Kidney (tissue), 14 donors: ENCODE measurements around the gene MBD3L4. TPM values are rescaled to one million over a fixed set of nuclear protein-coding genes. Genes with fewer than 3 reads are reported as not detected.

Experiments
- DNase-seq, 5 donors: peaks; one replicate each; pipeline ENCODE4 v3.0.0-alpha.2; 2013 to 2020
- FAIRE-seq: peaks from 2 replicates; lab custom pipeline; 2012; peaks lifted over from hg19 to GRCh38; lab: Jason Lieb, UNC
- H3K27ac ChIP-seq, 2 donors: one replicate each; pipeline ENCODE4 v1.7.0; 2013; ENCODE audit warnings: low read depth in 2 of 2, low read length in 2 of 2, inconsistent platforms in 1 of 2
- H3K27me3 ChIP-seq: one replicate; pipeline ENCODE4 v1.7.1; 2013; ENCODE audit warnings: low read length, inconsistent platforms; ENCODE audit not compliant: control insufficient read depth, insufficient read depth
- H3K36me3 ChIP-seq, 3 donors: one replicate each; pipeline versions ENCODE4 v1.7.0 to v1.7.1; 2013; ENCODE audit warnings: low read length in 3 of 3, control low read depth in 1 of 3, inconsistent platforms in 1 of 3; ENCODE audit not compliant: insufficient read depth in 3 of 3, control insufficient read depth in 2 of 3
- H3K4me1 ChIP-seq, 3 donors: one replicate each; pipeline versions ENCODE4 v1.7.0 to v1.7.1; 2013; ENCODE audit warnings: low read length in 3 of 3, inconsistent platforms in 1 of 3, low read depth in 1 of 3; ENCODE audit not compliant: control insufficient read depth in 2 of 3, insufficient read depth in 2 of 3
- H3K4me3 ChIP-seq, 3 donors: one replicate each; pipeline versions ENCODE4 v1.7.0 to v1.8.1; 2013; ENCODE audit warnings: low read length in 3 of 3, control low read depth in 1 of 3, inconsistent platforms in 1 of 3
- H3K9ac ChIP-seq, 3 donors: one replicate each; pipeline versions ENCODE4 v1.7.0 to v1.7.1; 2013; ENCODE audit warnings: low read length in 3 of 3, control low read depth in 1 of 3, inconsistent platforms in 1 of 3
- H3K9me3 ChIP-seq, 3 donors: one replicate each; pipeline versions ENCODE4 v1.7.0 to v1.7.1; 2013; ENCODE audit warnings: low read length in 3 of 3, control low read depth in 1 of 3, inconsistent platforms in 1 of 3; ENCODE audit not compliant: control insufficient read depth in 2 of 3, insufficient read depth in 1 of 3
- CTCF ChIP-seq: IDR thresholded peaks from 3 replicates; pipeline ENCODE4 v1.5.1; 2012; ENCODE audit warnings: mild to moderate bottlenecking, moderate library complexity, borderline replicate concordance; ENCODE audit not compliant: insufficient read depth; ENCODE audit errors: extremely low read depth
- intact Hi-C: fragments of 100-400 bp; cut with DNase I; formaldehyde crosslinking; loops from one replicate; pipeline ENCODE4 v1.11.1; 2022
- polyA plus RNA-seq: library from polyadenylated mRNA; stranded (reverse); fragments of 350-450 nt; fragmentation: Illumina TruSeq; extraction: RNeasy Lipid Tissue Mini Kit (QIAGEN cat#74804); gene quantifications from one replicate; pipeline ENCODE4 v1.2.3, GENCODE V29; 2014; ENCODE audit warnings: low read depth, low replicate concordance; ENCODE audit not compliant: insufficient read depth
- total RNA-seq: library from RNA; stranded (reverse); fragmentation: NEBNext Ultra II Directional; extraction: Animal tissue kit (Norgen Biotek cat#: 25700); gene quantifications from one replicate; pipeline ENCODE4 v1.2.1, GENCODE V29; 2021
- donor health status: control.
- donor health status: control.
- donor health status: control.
- donor health status: control.
- donor health status: control.
- donor health status: DM: yes; HTN: yes; CAD: no.
- donor health status: Normal renal cell carcinoma (clear cell type).

The MBD3L4 gene
- total and polyA plus RNA-seq, 2 donors from 2014 or later: not detected

GRCh38 chr19:7069904-7070226 lies 29.9 kb upstream of the MBD3L4 start:
- Histone ChIP-seq H3K27me3 (no peaks in the 10 kb centered on the region), H3K4me1 (peaks cover 0 to 6% (median 0%) of the 10 kb centered on the region in 3 donors), H3K9ac (peak overlapping the region; percentile 68 to 96 (median 80)), H3K4me3 (peak overlapping the region; percentile 81 to 95 (median 95)), H3K36me3 (peaks cover 2 to 13% (median 9%) of the 10 kb centered on the region in 3 donors), H3K27ac (peak overlapping the region; percentile 67 to 86), H3K9me3 (no peaks in the 10 kb centered on the region)
- TF ChIP-seq CTCF: no peak
- DNase-seq: no peak
- FAIRE-seq: no peak
- intact Hi-C loops: no loop called here

GRCh38 chr19:7069042-7069903 lies 29.3 kb upstream of the MBD3L4 start, which contains the start of gene ZNF557:
Gene ZNF557 (plus strand): TSS chr19:7069703. CDS start chr19:7075075, 5,372 bp downstream.
- Histone ChIP-seq H3K36me3 (peaks cover 2 to 11% (median 8%) of the 10 kb centered on the region in 3 donors), H3K27me3 (no peaks in the 10 kb centered on the region), H3K4me1 (peaks cover 0 to 6% (median 0%) of the 10 kb centered on the region in 3 donors), H3K4me3 (peak within 1 kb of the TSS; percentile 81 to 95 (median 95)), H3K9ac (peak within 1 kb of the TSS; percentile 68 to 96 (median 80)), H3K9me3 (no peaks in the 10 kb centered on the region), H3K27ac (peak within 1 kb of the TSS; percentile 67 to 86)
- TF ChIP-seq CTCF: no peak
- DNase-seq (peak; percentile 98 to 100 (median 99)), FAIRE-seq (no peak)
- intact Hi-C loops: no loop called here

GRCh38 chr19:7068599-7068998 lies 28.6 kb upstream of the MBD3L4 start:
- H3K4me3 ChIP-seq: peak overlapping the region; percentile 47 to 95 (median 63)
- no peaks in the 10 kb centered on the region for H3K27me3 ChIP-seq
- no peak for TF ChIP-seq CTCF
- peaks cover 2 to 9% (median 7%) of the 10 kb centered on the region in 3 donors for H3K36me3 ChIP-seq
- no peak overlapping the region for H3K27ac ChIP-seq
- DNase-seq (no peak), FAIRE-seq (no peak)
- no peak overlapping the region for H3K9ac ChIP-seq
- intact Hi-C loops: no loop called here
- H3K4me1 ChIP-seq: peaks cover 0 to 6% (median 0%) of the 10 kb centered on the region in 3 donors
- H3K9me3 ChIP-seq: no peaks in the 10 kb centered on the region
